Psoas muscle (tissue), 8 donors: ENCODE data around the gene COL13A1. TPM values are rescaled to one million over a fixed set of nuclear protein-coding genes. Genes with fewer than 3 reads are reported as not detected.

ENCODE experiments used
- ATAC-seq, 4 donors: fragments of 200-7000 bp; cut with Tn5 transposase; one replicate each; pipeline ENCODE4 v1.9.1; 2020; ENCODE audit warnings: moderate library complexity in 3 of 4, mild to moderate bottlenecking in 2 of 4
- DNase-seq, 2 donors: peaks; one replicate each; pipeline ENCODE4 v3.0.0-alpha.2; 2020
- H3K27ac ChIP-seq: fragments of 200-600 bp; one replicate; pipeline ENCODE4 v1.8.0; 2022
- H3K27me3 ChIP-seq, 3 donors: fragments of 200-600 bp in 1 of 3; one replicate each; pipeline versions ENCODE4 v1.6.1 to v1.8.0; 2013 to 2022; ENCODE audit warnings: low read length in 2 of 3, mild to moderate bottlenecking in 2 of 3, moderate library complexity in 1 of 3; ENCODE audit not compliant: insufficient read depth in 3 of 3
- H3K36me3 ChIP-seq, 2 donors: fragments of 200-600 bp in 1 of 2; one replicate each; pipeline versions ENCODE4 v1.6.1 to v1.8.0; 2013 to 2022; ENCODE audit warnings: low read depth in 1 of 2, mild to moderate bottlenecking in 1 of 2, moderate library complexity in 1 of 2; ENCODE audit not compliant: insufficient read depth in 1 of 2
- H3K4me1 ChIP-seq: fragments of 200-600 bp; one replicate; pipeline ENCODE4 v1.8.0; 2022
- H3K4me3 ChIP-seq: fragments of 200-600 bp; one replicate; pipeline ENCODE4 v1.8.0; 2022; ENCODE audit warnings: mild to moderate bottlenecking
- H3K9me3 ChIP-seq: fragments of 200-600 bp; one replicate; pipeline ENCODE4 v1.8.0; 2022
- CTCF ChIP-seq: fragments of 200-600 bp; IDR thresholded peaks from one replicate; pipeline ENCODE4 v1.8.0; 2022; ENCODE audit warnings: antibody characterized with exemption
- WGBS, 3 donors: extraction: QIAGEN DNeasy Blood & Tissue Kit; methylation state at CpG; one replicate each; pipeline versions ENCODE4 v1.1.6 to v1.1.7; 2013; 5-methylcytosine and 5-hydroxymethylcytosine counted together
- intact Hi-C, 2 donors: fragments of 100-400 bp; cut with DNase I; formaldehyde crosslinking; loops; one replicate each; pipeline versions ENCODE4 v1.11.0 to v1.14.2; 2022
- polyA plus RNA-seq, 3 donors: library from polyadenylated mRNA; stranded (reverse); fragments of 200-250 nt; gene quantifications; one replicate each; pipeline ENCODE4 v1.2.3, GENCODE V29; 2013
- total RNA-seq, 4 donors: library from RNA; stranded (reverse); fragmentation: NEBNext Ultra II Directional in 2 of 4; extraction: Animal tissue kit (Norgen Biotek cat#: 25700) in 2 of 4; gene quantifications; one replicate each; pipeline versions ENCODE4 v1.2.1 to v1.2.4, GENCODE V29; 2021 to 2023
- donor health status: healthy with polysubstance abuse.
- donor health status: DM: no; HTN: no; CAD: no; lungs with moderate emphysema.
- donor health status: Bipolar disorder and iron deficiency.
- donor health status: healthy.
- donor health status: DM: yes; HTN: yes; CAD: no.
- donor health status: DM: no; HTN: no; CAD: no.
- donor health status: DM: no; HTN: no; CAD: no.
- donor health status: DM: yes; HTN: yes; CAD: no.

Gene COL13A1
- total and polyA plus RNA-seq, 7 donors: 0.35 to 10.7 (median 2.6) TPM

- peaks cover 16% of the 10 kb centered on the region for H3K4me1 ChIP-seq
- no peak overlapping the region for H3K4me3 ChIP-seq
- no peaks in the 10 kb centered on the region for H3K36me3 ChIP-seq
- peaks cover 8% of the 10 kb centered on the region for H3K9me3 ChIP-seq
- no peaks in the 10 kb centered on the region for H3K27me3 ChIP-seq
- H3K27ac ChIP-seq: no peak overlapping the region
- intact Hi-C loops: loop anchor here (2.0 to 5.0 kb wide), 5 partner anchors 47 to 155 kb away; no protein-coding TSS in a partner anchor
- WGBS, 3 donors: 33 to 40% (median 36%) methylated on average over 3 of the region's 3 CpGs
- DNase-seq (no peak), ATAC-seq (peak in 3 of 4 donors; percentile 24 to 43 (median 27))
- TF ChIP-seq CTCF: peak; percentile 62
Observed at GRCh38 chr10:69800109-69800508, 1.6 kb upstream of the COL13A1 start.

GRCh38 chr10:69800665-69801064 lies 1.0 kb upstream of the COL13A1 start:
- Histone ChIP-seq H3K4me1 (peaks cover 16% of the 10 kb centered on the region), H3K9me3 (peaks cover 3% of the 10 kb centered on the region), H3K27me3 (no peaks in the 10 kb centered on the region), H3K36me3 (no peaks in the 10 kb centered on the region), H3K4me3 (no peak overlapping the region), H3K27ac (peak overlapping the region; percentile 95)
- ATAC-seq (no peak), DNase-seq (no peak)
- 87 to 95% (median 88%) methylated on average over 2 of the region's 2 CpGs for WGBS, 3 donors
- intact Hi-C loops: loop anchor here (2.0 to 5.0 kb wide), 5 partner anchors 47 to 156 kb away; no protein-coding TSS in a partner anchor
- no peak for TF ChIP-seq CTCF

GRCh38 chr10:69801094-69801433 lies 642 bp upstream of the COL13A1 start:
- peak; percentile 65 for TF ChIP-seq CTCF
- Histone ChIP-seq H3K36me3 (no peaks in the 10 kb centered on the region), H3K4me3 (peak overlapping the region; percentile 86), H3K9me3 (no peaks in the 10 kb centered on the region), H3K27me3 (no peaks in the 10 kb centered on the region), H3K4me1 (peaks cover 16% of the 10 kb centered on the region), H3K27ac (peak overlapping the region; percentile 95)
- 25 to 29% (median 26%) methylated on average over 8 of the region's 8 CpGs for WGBS, 3 donors
- ATAC-seq (peak; percentile 64 to 84 (median 75)), DNase-seq (peak; percentile 61 to 85)
- intact Hi-C loops: loop anchor here (2.0 to 5.0 kb wide), 5 partner anchors 46 to 156 kb away; no protein-coding TSS in a partner anchor

- peak overlapping the region; percentile 95 for H3K27ac ChIP-seq
- 3 to 6% (median 5%) methylated on average over 57 to 80 of the region's 80 CpGs for WGBS, 3 donors
- H3K27me3 ChIP-seq: no peaks in the 10 kb centered on the region
- TF ChIP-seq CTCF: peak; percentile 16
- peak; percentile 45 to 76 for DNase-seq
- H3K36me3 ChIP-seq: no peaks in the 10 kb centered on the region
- peak; percentile 68 to 78 (median 72) for ATAC-seq
- H3K4me1 ChIP-seq: peaks cover 16% of the 10 kb centered on the region
- H3K4me3 ChIP-seq: peak overlapping the region; percentile 86
- no peaks in the 10 kb centered on the region for H3K9me3 ChIP-seq
- intact Hi-C loops: loop anchor here (2.0 to 5.0 kb wide), 4 partner anchors 44 to 155 kb away; no protein-coding TSS in a partner anchor
Observed at GRCh38 chr10:69802424-69803161, 887 bp downstream of the COL13A1 start.
